ENCODE measurements around the gene ZNF484. TPM values are rescaled to one million over a fixed set of nuclear protein-coding genes. Genes with fewer than 3 reads are reported as not detected.

The ZNF484 gene
- total RNA-seq, 1 experiment from 2014 or later, result 7.2 TPM

- Histone ChIP-seq H3K27me3 (ENCODE audit: insufficient read depth, low read length) (no peaks in the 10 kb centered on the region), H4K20me1 (ENCODE audit: insufficient read depth) (no peaks in the 10 kb centered on the region), H3K79me2 (ENCODE audit: insufficient read depth, low read length) (peaks cover 49% of the 10 kb centered on the region), H3K9me3 (ENCODE audit: control insufficient read depth in 1 of 2, insufficient read depth in 1 of 2, low read depth in 1 of 2, low read length in 2 of 2) (no peaks in the 10 kb centered on the region), H3K4me3 (replicated peaks in 1 of 2; ENCODE audit: low read depth in 1 of 2, low read length in 2 of 2) (no peak overlapping the region), H3K9ac (ENCODE audit: low read length) (no peak overlapping the region), H2AFZ (ENCODE audit: low read depth, low read length, poor library complexity, severe bottlenecking) (no peak overlapping the region), H3K4me2 (ENCODE audit: low read length) (no peak overlapping the region), H3K9me2 (ENCODE audit: insufficient read depth) (no peaks in the 10 kb centered on the region), H3K4me1 (ENCODE audit: control insufficient read depth in 1 of 2, insufficient read depth in 2 of 2, low read length in 2 of 2) (peaks cover 0 to 7% of the 10 kb centered on the region in 2 experiments; a peak in 3 of 4 replicates), H3K36me3 (ENCODE audit: control insufficient read depth in 1 of 2, insufficient read depth in 2 of 2, low read length in 2 of 2) (no peaks in the 10 kb centered on the region), H3K27ac (ENCODE audit: low read depth, low read length) (no peak overlapping the region)
- no peak for DNase-seq (ENCODE audit: low read depth, low spot score)
- ChIA-PET RAD21 (ENCODE audit: low non-redundant PET in 1 of 2, low total read pairs in 2 of 2, uncharacterized antibody in 2 of 2, unreplicated experiment in 2 of 2) (no interaction called here), CTCF (no interaction called here), POLR2A (no interaction called here)
- intact Hi-C loops (cut with micrococcal nuclease), result no loop called here
- TF ChIP-seq POLR2AphosphoS5 (IDR thresholded peaks at IDR 0.05; ENCODE audit: low read depth, low read length), result no peak
- no peak for TF ChIP-seq FOSL1 (IDR thresholded peaks at IDR 0.05; ENCODE audit: low read depth)
- no peak for TF ChIP-seq REST (IDR thresholded peaks at IDR 0.05; ENCODE audit: low read depth)
- TF ChIP-seq, protein P1, sequence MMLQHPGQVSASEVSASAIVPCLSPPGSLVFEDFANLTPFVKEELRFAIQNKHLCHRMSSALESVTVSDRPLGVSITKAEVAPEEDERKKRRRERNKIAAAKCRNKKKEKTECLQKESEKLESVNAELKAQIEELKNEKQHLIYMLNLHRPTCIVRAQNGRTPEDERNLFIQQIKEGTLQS (IDR thresholded peaks at IDR 0.05), result no peak
- no peak for TF ChIP-seq ELF1 (IDR thresholded peaks at IDR 0.05; ENCODE audit: borderline replicate concordance, low read depth)
- TF ChIP-seq SRF (IDR thresholded peaks at IDR 0.05; ENCODE audit: low read depth), result no peak
- no peak for TF ChIP-seq ZBTB33 (IDR thresholded peaks at IDR 0.05; ENCODE audit: extremely low read depth, insufficient replicate concordance, low read length)
- no peak for ATAC-seq
- no TSS peak for BruUV-seq (replicated peaks)
These were observed 2.5 kb downstream of the ZNF484 start for GRCh38 chr9:92875373-92875772.
